GM23338 (cell line): ENCODE results near the gene USP33.

ENCODE experiments used
- ETS1 ChIP-seq: IDR thresholded peaks from 2 replicates; pipeline ENCODE4 v1.6.1; 2016; ENCODE audit warnings: antibody characterized with exemption
- EZH2 ChIP-seq: fragments of 200-600 bp; sonication (generic); IDR thresholded peaks from one replicate; pipeline ENCODE4 v1.8.0; 2017; ENCODE audit warnings: antibody characterized with exemption, mild to moderate bottlenecking, low read depth; ENCODE audit not compliant: unreplicated experiment
- EZH2phosphoT487 ChIP-seq: fragments of 200-600 bp; sonication (generic); IDR thresholded peaks from one replicate; pipeline ENCODE4 v1.8.1; 2018; ENCODE audit warnings: antibody characterized with exemption; ENCODE audit not compliant: unreplicated experiment
- POLR2AphosphoS5 ChIP-seq: IDR thresholded peaks from 2 replicates; pipeline ENCODE4 v1.6.1; 2016; ENCODE audit warnings: antibody characterized with exemption, low read depth
- STAT1 ChIP-seq: IDR thresholded peaks from one replicate; pipeline ENCODE4 v1.6.1; 2016; ENCODE audit warnings: antibody characterized with exemption; ENCODE audit not compliant: unreplicated experiment
- ZNF462 ChIP-seq: fragments of 250-450 bp; sonication (Bioruptor Pico); IDR thresholded peaks from 2 replicates; pipeline ENCODE4 v1.5.0; 2020; ENCODE audit warnings: mild to moderate bottlenecking, moderate library complexity
- TF ChIP-seq, protein P1 (sequence below): IDR thresholded peaks from one replicate; pipeline ENCODE4 v1.6.1; 2018; ENCODE audit warnings: antibody characterized with exemption; ENCODE audit not compliant: unreplicated experiment
- TF ChIP-seq, protein P2 (sequence below), 2 experiments: fragments of 200-600 bp in 1 of 2; sonication (generic) in 1 of 2; conservative IDR thresholded peaks; 2 replicates each; pipeline versions ENCODE4 v1.5.1 to v1.6.1; 2016 to 2017; ENCODE audit warnings: antibody characterized with exemption in 2 of 2, low read depth in 2 of 2, mild to moderate bottlenecking in 2 of 2, moderate library complexity in 1 of 2

GRCh38 chr1:77762072-77762476 is 2.4 kb upstream of the USP33 start:
- TF ChIP-seq, protein P1, sequence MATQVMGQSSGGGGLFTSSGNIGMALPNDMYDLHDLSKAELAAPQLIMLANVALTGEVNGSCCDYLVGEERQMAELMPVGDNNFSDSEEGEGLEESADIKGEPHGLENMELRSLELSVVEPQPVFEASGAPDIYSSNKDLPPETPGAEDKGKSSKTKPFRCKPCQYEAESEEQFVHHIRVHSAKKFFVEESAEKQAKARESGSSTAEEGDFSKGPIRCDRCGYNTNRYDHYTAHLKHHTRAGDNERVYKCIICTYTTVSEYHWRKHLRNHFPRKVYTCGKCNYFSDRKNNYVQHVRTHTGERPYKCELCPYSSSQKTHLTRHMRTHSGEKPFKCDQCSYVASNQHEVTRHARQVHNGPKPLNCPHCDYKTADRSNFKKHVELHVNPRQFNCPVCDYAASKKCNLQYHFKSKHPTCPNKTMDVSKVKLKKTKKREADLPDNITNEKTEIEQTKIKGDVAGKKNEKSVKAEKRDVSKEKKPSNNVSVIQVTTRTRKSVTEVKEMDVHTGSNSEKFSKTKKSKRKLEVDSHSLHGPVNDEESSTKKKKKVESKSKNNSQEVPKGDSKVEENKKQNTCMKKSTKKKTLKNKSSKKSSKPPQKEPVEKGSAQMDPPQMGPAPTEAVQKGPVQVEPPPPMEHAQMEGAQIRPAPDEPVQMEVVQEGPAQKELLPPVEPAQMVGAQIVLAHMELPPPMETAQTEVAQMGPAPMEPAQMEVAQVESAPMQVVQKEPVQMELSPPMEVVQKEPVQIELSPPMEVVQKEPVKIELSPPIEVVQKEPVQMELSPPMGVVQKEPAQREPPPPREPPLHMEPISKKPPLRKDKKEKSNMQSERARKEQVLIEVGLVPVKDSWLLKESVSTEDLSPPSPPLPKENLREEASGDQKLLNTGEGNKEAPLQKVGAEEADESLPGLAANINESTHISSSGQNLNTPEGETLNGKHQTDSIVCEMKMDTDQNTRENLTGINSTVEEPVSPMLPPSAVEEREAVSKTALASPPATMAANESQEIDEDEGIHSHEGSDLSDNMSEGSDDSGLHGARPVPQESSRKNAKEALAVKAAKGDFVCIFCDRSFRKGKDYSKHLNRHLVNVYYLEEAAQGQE, result no peak
- TF ChIP-seq, protein P2, sequence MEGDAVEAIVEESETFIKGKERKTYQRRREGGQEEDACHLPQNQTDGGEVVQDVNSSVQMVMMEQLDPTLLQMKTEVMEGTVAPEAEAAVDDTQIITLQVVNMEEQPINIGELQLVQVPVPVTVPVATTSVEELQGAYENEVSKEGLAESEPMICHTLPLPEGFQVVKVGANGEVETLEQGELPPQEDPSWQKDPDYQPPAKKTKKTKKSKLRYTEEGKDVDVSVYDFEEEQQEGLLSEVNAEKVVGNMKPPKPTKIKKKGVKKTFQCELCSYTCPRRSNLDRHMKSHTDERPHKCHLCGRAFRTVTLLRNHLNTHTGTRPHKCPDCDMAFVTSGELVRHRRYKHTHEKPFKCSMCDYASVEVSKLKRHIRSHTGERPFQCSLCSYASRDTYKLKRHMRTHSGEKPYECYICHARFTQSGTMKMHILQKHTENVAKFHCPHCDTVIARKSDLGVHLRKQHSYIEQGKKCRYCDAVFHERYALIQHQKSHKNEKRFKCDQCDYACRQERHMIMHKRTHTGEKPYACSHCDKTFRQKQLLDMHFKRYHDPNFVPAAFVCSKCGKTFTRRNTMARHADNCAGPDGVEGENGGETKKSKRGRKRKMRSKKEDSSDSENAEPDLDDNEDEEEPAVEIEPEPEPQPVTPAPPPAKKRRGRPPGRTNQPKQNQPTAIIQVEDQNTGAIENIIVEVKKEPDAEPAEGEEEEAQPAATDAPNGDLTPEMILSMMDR (conservative IDR thresholded peaks at IDR 0.05; ENCODE audit: low read depth in 2 of 2), result no peak
- no peak for TF ChIP-seq POLR2AphosphoS5
- TF ChIP-seq EZH2, result no peak
- TF ChIP-seq STAT1, result no peak
- no peak for TF ChIP-seq ZNF462 (CRISPR knock-in tag)
- no peak for TF ChIP-seq EZH2phosphoT487
- TF ChIP-seq ETS1, result no peak
